Esophagus squamous epithelium (tissue), 4 donors: ENCODE data around the gene MAP3K20.

Experiments used
- POLR2A ChIP-seq, 4 donors: fragments of 450-650 bp; IDR thresholded peaks; one replicate each; pipeline ENCODE4 v1.6.1; 2017; ENCODE audit warnings: antibody characterized with exemption in 4 of 4, mild to moderate bottlenecking in 4 of 4, moderate library complexity in 3 of 4
- TF ChIP-seq, protein P1 (sequence below), 6 experiments: fragments of 450-650 bp in 4 of 6; fragments of 200-600 bp in 2 of 6; sonication (generic) in 2 of 6; IDR thresholded peaks; one replicate each; pipeline ENCODE4 v1.5.1; 2016 to 2019; ENCODE audit warnings: antibody characterized with exemption in 6 of 6, mild to moderate bottlenecking in 4 of 6, moderate library complexity in 4 of 6

DNA sequence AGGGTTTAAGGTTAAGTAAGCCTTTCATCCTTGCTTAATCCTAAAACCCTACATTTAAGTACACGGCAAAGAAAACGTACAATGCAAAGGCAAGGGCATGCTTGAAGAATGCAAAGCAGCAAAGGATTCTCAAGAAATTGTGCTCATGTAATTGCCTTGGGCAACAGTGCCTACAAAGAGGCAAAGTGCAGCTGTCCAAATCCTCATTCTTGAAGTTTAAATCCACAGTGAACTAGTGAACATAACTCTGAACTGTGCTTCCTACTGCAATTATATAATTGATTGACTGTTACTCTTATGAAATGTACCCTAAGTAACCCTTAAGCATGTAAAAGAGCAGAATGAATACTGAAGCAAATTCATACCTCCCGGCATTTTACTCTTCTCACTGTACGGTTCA lies 85.4 kb downstream of the MAP3K20 start:
- no peak for TF ChIP-seq POLR2A (IDR thresholded peaks at IDR 0.05)
- TF ChIP-seq, protein P1, sequence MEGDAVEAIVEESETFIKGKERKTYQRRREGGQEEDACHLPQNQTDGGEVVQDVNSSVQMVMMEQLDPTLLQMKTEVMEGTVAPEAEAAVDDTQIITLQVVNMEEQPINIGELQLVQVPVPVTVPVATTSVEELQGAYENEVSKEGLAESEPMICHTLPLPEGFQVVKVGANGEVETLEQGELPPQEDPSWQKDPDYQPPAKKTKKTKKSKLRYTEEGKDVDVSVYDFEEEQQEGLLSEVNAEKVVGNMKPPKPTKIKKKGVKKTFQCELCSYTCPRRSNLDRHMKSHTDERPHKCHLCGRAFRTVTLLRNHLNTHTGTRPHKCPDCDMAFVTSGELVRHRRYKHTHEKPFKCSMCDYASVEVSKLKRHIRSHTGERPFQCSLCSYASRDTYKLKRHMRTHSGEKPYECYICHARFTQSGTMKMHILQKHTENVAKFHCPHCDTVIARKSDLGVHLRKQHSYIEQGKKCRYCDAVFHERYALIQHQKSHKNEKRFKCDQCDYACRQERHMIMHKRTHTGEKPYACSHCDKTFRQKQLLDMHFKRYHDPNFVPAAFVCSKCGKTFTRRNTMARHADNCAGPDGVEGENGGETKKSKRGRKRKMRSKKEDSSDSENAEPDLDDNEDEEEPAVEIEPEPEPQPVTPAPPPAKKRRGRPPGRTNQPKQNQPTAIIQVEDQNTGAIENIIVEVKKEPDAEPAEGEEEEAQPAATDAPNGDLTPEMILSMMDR (IDR thresholded peaks at IDR 0.05), result no peak
